ENCODE measurements around the gene RNFT2.

RNFT2 gene

DNA sequence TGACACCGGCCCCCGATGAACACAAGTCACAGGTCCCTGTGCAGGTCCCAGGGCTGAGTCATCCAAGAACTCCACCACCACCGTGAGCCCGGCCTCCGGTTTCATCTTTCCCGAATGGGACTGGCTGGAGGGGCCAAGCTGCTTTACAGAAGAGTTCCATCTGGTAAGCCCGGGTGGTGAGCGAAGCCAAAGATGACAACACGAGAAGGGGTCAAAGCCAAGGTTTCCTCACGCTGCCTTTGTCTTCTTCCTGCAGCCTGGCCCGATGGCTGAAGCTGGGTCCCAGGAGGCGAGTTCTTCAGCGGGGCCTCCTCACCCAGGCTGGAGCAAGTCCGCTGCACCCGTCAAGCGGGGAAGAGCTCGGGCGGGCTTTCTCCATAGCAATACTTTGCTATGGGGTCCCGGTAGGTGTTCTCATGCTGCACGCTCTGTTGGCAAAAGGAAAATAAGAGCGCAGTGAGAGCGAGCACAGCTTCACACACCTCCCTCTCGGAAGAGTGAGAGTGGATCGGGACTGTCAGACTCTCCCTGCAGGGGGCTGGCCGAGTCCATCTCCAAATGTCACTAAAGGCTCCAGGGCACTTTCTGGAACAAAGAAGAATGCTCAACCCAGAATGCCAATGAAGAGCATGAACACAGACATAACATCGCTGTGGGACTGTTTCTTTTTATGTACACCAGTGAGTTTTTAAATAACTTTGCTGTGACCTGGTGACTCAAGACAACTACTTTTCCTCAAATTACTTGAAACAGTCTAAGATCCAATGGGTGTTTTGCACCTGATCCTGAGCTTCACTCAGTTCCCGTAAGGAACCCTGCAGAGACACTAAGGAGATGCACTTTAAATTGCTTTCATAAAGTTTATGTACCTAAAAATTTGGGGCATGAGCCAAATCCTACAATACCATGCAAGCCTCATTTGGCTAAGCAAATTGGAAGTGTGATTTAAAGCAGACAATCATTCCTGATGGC, 20.4 kb upstream of the RNFT2 start:
- peaks cover 0 to 18% of the 10 kb centered on the region in 2 experiments; a peak in 1 of 3 replicates for H3K36me3 ChIP-seq (ENCODE audit: control insufficient read depth in 2 of 2, insufficient read depth in 1 of 2, low read length in 2 of 2)
- H3K4me3 ChIP-seq (ENCODE audit: low read depth, low read length) = no peak overlapping the region
- ChIA-PET POLR2A (interaction anchor here (1.4 to 1.9 kb wide), 2 partner anchors 10 to 20 kb away, joined by 6 read pairs; partner anchors contain the start of genes RNFT2 and SPRING1), CTCF (interaction anchor here (1.0 to 2.5 kb wide), 3 partner anchors 7 to 11 kb away, joined by 3 to 16 read pairs (median 3); no protein-coding TSS in a partner anchor)
- peak overlapping the region; percentile 85 for H3K27ac ChIP-seq (ENCODE audit: extremely low read depth, low read depth, low read length)
- H3K9me3 ChIP-seq (ENCODE audit: control insufficient read depth, insufficient read depth, low read depth, low read length) = no peaks in the 10 kb centered on the region
- H3K4me1 ChIP-seq (ENCODE audit: control insufficient read depth, insufficient read depth, low read length) = peaks cover 41% of the 10 kb centered on the region
- peak; percentile 46; the same call in 1 of the 2 replicates for TF ChIP-seq ZBTB48 (tag by site-specific recombination; IDR thresholded peaks at IDR 0.05)
- TF ChIP-seq GLIS2 (tag by site-specific recombination; IDR thresholded peaks at IDR 0.05) = peak; percentile 65
- TF ChIP-seq ZNF654 (tag by site-specific recombination; IDR thresholded peaks at IDR 0.05; ENCODE audit: low read depth) = peak; percentile 7
- TF ChIP-seq ZSCAN16 (tag by site-specific recombination; IDR thresholded peaks at IDR 0.05) = no peak
- no peak; the same call in 1 of the 2 replicates for TF ChIP-seq MZF1 (tag by site-specific recombination; IDR thresholded peaks at IDR 0.05; ENCODE audit: borderline replicate concordance)
- TF ChIP-seq, protein P1, sequence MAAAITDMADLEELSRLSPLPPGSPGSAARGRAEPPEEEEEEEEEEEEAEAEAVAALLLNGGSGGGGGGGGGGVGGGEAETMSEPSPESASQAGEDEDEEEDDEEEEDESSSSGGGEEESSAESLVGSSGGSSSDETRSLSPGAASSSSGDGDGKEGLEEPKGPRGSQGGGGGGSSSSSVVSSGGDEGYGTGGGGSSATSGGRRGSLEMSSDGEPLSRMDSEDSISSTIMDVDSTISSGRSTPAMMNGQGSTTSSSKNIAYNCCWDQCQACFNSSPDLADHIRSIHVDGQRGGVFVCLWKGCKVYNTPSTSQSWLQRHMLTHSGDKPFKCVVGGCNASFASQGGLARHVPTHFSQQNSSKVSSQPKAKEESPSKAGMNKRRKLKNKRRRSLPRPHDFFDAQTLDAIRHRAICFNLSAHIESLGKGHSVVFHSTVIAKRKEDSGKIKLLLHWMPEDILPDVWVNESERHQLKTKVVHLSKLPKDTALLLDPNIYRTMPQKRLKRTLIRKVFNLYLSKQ (tag by site-specific recombination; IDR thresholded peaks at IDR 0.05; ENCODE audit: borderline replicate concordance) = no peak
- TF ChIP-seq, protein P2, sequence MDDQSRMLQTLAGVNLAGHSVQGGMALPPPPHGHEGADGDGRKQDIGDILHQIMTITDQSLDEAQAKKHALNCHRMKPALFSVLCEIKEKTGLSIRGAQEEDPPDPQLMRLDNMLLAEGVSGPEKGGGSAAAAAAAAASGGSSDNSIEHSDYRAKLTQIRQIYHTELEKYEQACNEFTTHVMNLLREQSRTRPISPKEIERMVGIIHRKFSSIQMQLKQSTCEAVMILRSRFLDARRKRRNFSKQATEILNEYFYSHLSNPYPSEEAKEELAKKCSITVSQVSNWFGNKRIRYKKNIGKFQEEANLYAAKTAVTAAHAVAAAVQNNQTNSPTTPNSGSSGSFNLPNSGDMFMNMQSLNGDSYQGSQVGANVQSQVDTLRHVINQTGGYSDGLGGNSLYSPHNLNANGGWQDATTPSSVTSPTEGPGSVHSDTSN (CRISPR knock-in tag; IDR thresholded peaks at IDR 0.05) = no peak
- TF ChIP-seq ZNF394 (tag by site-specific recombination; IDR thresholded peaks at IDR 0.05; ENCODE audit: borderline replicate concordance) = peak; percentile 46; the same call in 1 of the 2 replicates
- TF ChIP-seq, protein P3, sequence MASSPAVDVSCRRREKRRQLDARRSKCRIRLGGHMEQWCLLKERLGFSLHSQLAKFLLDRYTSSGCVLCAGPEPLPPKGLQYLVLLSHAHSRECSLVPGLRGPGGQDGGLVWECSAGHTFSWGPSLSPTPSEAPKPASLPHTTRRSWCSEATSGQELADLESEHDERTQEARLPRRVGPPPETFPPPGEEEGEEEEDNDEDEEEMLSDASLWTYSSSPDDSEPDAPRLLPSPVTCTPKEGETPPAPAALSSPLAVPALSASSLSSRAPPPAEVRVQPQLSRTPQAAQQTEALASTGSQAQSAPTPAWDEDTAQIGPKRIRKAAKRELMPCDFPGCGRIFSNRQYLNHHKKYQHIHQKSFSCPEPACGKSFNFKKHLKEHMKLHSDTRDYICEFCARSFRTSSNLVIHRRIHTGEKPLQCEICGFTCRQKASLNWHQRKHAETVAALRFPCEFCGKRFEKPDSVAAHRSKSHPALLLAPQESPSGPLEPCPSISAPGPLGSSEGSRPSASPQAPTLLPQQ (tag by site-specific recombination; IDR thresholded peaks at IDR 0.05) = peak; percentile 49; the same call in 1 of the 2 replicates
- TF ChIP-seq, protein P4, sequence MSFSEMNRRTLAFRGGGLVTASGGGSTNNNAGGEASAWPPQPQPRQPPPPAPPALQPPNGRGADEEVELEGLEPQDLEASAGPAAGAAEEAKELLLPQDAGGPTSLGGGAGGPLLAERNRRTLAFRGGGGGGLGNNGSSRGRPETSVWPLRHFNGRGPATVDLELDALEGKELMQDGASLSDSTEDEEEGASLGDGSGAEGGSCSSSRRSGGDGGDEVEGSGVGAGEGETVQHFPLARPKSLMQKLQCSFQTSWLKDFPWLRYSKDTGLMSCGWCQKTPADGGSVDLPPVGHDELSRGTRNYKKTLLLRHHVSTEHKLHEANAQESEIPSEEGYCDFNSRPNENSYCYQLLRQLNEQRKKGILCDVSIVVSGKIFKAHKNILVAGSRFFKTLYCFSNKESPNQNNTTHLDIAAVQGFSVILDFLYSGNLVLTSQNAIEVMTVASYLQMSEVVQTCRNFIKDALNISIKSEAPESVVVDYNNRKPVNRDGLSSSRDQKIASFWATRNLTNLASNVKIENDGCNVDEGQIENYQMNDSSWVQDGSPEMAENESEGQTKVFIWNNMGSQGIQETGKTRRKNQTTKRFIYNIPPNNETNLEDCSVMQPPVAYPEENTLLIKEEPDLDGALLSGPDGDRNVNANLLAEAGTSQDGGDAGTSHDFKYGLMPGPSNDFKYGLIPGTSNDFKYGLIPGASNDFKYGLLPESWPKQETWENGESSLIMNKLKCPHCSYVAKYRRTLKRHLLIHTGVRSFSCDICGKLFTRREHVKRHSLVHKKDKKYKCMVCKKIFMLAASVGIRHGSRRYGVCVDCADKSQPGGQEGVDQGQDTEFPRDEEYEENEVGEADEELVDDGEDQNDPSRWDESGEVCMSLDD (tag by site-specific recombination; IDR thresholded peaks at IDR 0.05) = no peak
- TF ChIP-seq KLF7 (tag by site-specific recombination; IDR thresholded peaks at IDR 0.05; ENCODE audit: borderline replicate concordance) = no peak
- 0 out of 2 replicates have a peak, but pooled peaks have one; percentile 60 for TF ChIP-seq ZNF10 (tag by site-specific recombination; IDR thresholded peaks at IDR 0.05)
- 0 out of 2 replicates have a peak, but pooled peaks have one; percentile 21 for TF ChIP-seq KLF8 (tag by site-specific recombination; IDR thresholded peaks at IDR 0.05)
- TF ChIP-seq ZBTB8A (tag by site-specific recombination; IDR thresholded peaks at IDR 0.05) = no peak; the same call in 1 of the 2 replicates
- TF ChIP-seq, protein P5, sequence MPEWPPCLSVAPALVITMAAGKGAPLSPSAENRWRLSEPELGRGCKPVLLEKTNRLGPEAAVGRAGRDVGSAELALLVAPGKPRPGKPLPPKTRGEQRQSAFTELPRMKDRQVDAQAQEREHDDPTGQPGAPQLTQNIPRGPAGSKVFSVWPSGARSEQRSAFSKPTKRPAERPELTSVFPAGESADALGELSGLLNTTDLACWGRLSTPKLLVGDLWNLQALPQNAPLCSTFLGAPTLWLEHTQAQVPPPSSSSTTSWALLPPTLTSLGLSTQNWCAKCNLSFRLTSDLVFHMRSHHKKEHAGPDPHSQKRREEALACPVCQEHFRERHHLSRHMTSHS (tag by site-specific recombination; IDR thresholded peaks at IDR 0.05) = no peak
- TF ChIP-seq, protein P6, sequence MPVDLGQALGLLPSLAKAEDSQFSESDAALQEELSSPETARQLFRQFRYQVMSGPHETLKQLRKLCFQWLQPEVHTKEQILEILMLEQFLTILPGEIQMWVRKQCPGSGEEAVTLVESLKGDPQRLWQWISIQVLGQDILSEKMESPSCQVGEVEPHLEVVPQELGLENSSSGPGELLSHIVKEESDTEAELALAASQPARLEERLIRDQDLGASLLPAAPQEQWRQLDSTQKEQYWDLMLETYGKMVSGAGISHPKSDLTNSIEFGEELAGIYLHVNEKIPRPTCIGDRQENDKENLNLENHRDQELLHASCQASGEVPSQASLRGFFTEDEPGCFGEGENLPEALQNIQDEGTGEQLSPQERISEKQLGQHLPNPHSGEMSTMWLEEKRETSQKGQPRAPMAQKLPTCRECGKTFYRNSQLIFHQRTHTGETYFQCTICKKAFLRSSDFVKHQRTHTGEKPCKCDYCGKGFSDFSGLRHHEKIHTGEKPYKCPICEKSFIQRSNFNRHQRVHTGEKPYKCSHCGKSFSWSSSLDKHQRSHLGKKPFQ (tag by site-specific recombination; IDR thresholded peaks at IDR 0.05) = peak; percentile 95
- no peak for TF ChIP-seq ZNF677 (tag by site-specific recombination; IDR thresholded peaks at IDR 0.05)
- TF ChIP-seq ZIC2 (tag by site-specific recombination; IDR thresholded peaks at IDR 0.05) = peak; percentile 69
- peak; percentile 57; the same call in 1 of the 2 replicates for TF ChIP-seq GLIS1 (tag by site-specific recombination; IDR thresholded peaks at IDR 0.05)
- TF ChIP-seq, protein P7, sequence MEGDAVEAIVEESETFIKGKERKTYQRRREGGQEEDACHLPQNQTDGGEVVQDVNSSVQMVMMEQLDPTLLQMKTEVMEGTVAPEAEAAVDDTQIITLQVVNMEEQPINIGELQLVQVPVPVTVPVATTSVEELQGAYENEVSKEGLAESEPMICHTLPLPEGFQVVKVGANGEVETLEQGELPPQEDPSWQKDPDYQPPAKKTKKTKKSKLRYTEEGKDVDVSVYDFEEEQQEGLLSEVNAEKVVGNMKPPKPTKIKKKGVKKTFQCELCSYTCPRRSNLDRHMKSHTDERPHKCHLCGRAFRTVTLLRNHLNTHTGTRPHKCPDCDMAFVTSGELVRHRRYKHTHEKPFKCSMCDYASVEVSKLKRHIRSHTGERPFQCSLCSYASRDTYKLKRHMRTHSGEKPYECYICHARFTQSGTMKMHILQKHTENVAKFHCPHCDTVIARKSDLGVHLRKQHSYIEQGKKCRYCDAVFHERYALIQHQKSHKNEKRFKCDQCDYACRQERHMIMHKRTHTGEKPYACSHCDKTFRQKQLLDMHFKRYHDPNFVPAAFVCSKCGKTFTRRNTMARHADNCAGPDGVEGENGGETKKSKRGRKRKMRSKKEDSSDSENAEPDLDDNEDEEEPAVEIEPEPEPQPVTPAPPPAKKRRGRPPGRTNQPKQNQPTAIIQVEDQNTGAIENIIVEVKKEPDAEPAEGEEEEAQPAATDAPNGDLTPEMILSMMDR (tag by site-specific recombination; IDR thresholded peaks at IDR 0.05) = no peak
- TF ChIP-seq ZNF157 (tag by site-specific recombination; IDR thresholded peaks at IDR 0.05) = no peak
- TF ChIP-seq KLF10 (tag by site-specific recombination; IDR thresholded peaks at IDR 0.05) = peak; percentile 20; the same call in 1 of the 2 replicates
- TF ChIP-seq ZNF133 (tag by site-specific recombination; IDR thresholded peaks at IDR 0.05) = no peak
- peak; percentile 68 for TF ChIP-seq ZNF843 (tag by site-specific recombination; IDR thresholded peaks at IDR 0.05)
